ENCODE data around the gene WIZ.
A peak's percentile ranks its signal among the peaks of the same experiment; 100 is the strongest.
"Not testable (repeated sequence)": the region's sequence is repeated elsewhere in the genome, so short reads cannot be mapped to it uniquely, and the experiment has no call there.

WIZ gene

DNA sequence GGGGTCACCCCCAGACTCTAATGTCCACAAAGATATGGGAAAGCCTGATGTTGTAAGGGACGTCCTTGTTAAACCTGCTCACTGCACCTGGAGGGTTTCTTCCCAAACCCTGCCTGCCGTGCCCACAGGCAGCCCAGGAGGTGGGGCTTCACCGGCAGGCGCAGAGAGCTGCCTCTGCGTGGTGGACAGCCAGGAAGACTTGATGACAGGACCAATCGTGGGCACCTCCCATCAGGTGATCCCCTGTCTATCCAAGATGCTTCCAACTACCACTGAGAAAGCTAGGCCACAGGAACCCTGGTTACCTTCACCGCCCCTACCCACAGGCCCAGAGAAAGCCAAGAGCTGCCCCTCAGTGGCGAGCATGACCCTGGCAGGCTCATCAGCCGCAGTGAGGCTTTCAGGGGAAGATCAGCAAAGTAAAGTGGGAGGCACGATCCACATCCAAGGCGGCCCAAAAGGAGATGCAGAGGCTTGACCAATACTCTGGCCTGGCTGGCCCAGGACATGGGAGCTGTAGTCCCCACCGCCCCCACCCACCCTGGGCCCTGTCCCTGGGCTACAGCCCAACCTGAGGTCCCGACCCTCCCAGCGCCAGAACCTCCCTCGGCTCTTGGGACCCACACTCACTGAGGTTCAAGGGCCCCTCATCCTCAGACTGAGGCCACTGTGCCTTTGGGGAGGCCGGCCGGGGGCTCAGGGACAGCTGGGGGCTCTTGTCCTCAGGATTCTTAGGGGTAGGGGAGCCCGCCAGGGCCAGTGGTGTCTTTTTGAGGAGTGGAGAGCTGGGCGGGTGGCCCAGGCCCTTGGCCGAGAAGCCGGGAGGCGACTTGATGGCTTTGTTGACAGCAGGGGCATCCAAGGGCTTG is 20.6 kb downstream of the WIZ start:
- no peak for DNase-seq

- no peak for DNase-seq
Measured at GRCh38 chr19:15427991-15428471, 21.7 kb downstream of the WIZ start.

- no peak for DNase-seq
Measured at GRCh38 chr19:15427350-15427700, 22.4 kb downstream of the WIZ start.

GRCh38 chr19:15426485-15427349 is 23.0 kb downstream of the WIZ start:
- no peak for DNase-seq

DNA sequence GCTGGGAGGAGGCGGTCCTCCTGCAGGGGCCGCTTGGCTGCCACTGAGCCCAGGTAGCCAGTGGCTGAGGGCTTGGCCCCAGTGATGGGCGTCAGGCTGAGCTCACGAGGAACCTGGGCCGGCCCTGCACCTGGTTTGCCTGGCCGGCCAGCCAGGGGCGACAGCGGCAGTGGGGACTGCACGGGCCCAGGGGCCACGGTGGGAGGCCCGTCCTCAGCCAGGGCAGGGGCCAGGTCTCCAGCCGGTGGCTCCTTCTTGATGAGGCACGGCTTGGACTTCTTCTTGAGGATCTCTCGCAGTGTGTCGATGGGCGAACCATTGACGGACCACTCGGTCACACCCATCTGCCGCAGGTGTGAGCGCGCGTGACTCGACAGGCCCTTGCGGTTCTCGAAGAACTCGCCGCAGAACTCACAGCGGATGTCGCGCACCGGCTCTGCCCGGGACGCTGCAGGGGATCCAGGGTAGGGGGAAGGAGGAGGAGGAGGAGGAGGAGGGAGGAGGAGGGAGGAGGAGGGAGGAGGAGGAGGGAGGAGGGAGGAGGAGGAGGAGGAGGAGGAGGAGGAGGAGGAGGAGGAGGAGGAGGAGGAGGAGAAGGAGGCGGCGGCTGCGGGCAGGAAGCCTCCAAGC is 24.3 kb downstream of the WIZ start:
- DNase-seq = no peak

- DNase-seq = no peak
Measured at GRCh38 chr19:15424692-15425272, 25.0 kb downstream of the WIZ start.

DNA sequence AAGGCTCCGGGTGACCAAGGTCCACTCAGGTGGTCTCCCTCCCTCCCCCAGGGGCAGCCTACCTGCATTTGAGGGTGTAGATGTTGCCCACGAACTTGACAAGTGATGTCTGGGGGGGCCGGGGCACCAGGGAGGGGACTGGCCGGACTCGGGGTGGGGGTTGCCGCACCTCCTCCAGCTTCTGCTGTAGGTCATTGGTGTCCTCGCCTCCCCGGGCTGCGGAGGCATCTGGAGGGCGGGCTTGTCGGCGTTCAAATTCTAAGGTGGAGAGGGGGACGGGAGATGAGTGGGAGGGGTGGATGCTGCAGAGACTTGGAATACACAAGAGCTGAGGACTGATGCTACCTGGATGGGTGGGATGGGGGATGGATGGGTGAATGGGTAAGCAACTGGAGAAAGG is 25.6 kb downstream of the WIZ start:
- DNase-seq = no peak

DNA sequence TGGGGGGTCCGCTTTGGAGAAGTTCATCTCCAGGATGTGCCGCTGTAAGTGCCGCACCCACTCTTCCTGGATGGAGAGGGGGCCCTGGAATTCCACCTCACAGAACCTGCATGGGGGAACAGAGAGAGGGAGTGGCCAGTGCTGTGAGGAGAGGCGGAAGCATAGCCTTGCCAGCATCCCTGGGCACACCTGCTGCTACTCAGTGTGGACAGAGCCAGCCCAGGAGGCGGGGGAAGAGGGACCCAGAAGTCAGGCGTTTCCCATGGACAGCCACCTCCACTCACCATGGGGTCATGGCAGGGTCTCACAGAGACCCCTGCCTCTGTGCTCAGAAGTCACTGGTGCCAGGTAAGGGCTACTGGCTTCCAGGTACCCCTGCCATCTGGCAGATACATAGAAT is 26.6 kb downstream of the WIZ start:
- no peak for DNase-seq

DNA sequence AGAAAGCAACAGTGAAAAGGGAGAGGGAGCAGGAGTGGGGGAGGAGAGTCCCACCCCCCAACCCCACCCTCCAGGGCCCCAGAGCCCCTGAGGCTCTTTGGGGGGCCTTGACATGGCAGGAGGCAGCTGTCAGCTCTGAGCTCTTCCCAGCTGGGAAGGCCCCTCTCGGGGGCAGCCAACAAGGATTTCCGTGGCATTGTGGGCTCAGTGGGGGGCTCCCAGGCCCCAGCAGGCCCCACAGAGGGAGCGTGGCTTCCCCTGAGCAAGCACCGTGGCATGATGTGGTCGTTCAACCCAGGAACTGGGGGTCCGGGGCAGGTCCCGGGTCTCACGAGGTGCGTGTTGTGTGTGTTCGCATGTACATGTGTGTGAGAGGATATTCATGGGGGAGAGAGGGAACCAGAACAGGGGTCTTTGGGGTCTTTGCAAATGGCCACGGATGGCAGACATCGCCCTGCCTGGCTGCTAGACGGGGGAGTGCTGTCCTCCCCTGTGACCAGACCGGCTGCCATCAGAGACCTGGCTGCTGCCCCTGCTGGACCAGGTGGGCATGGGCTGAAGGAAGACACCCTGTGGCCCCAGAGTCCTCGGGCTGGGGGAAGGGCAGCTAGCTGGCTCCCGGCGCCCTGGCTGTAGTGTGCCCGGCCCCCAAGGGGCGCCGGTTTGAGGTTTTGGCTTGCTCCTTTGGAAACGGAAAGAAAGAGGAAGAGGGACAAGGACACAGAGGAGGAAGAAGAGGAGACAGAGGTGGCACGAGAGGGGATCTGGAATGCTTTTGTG is 27.3 kb downstream of the WIZ start:
- DNase-seq = no peak

GRCh38 chr19:15421721-15422260 is 28.0 kb downstream of the WIZ start:
- DNase-seq = no peak

- DNase-seq = no peak
Measured at GRCh38 chr19:15421136-15421695, 28.5 kb downstream of the WIZ start.

- DNase-seq = no peak
Measured at GRCh38 chr19:15419413-15420025, 30.2 kb downstream of the WIZ start.

DNA sequence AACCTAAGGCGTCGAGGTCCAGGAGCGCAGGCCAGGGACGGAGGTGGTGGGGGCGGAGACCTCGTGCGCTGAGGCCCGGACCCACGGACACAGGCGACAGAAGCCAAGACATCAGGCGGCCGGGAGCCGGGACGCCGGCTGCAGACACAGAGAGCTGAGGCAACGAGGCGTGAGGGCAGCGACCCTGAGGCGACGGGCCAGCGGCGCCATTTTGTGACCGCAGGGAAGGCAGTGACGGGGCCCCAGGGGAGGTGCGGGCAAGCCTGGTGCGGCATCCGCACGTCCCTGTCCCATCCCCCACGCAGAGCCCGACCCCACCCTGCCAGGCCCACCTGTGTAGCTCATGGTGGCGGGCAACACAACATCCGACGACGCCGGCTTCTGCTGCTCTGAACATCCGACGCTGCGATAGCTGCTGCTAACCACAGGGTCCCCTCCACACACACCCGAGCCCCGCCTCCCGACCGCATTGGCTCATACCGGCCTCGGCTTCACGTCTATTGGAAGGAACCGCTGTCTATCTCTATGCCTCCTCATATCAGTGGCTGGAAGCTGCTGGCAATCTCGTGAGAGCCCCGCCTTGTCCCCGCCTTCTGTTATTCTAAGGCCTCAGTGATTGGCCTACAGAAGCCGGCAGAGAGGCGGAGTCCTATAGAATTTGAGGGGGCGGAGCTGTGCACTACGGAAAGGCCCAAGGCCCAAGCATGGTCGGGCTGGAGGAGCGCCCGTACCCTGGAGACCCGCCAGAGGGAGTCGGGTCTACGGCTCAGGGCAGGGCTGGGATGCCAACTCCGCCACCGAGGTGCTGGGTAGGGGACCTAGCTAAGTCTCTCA is 31.0 kb downstream of the WIZ start, which contains the start of gene AKAP8L:
AKAP8L (minus strand) TSS at position 410 of the 834 bp plus-strand sequence; CDS start at position 345, 65 bp downstream.
- peak; percentile 99 for DNase-seq

- DNase-seq = no peak
Measured at GRCh38 chr19:15418231-15418578, 31.6 kb downstream of the WIZ start.

GRCh38 chr19:15417699-15418098 is 32.1 kb downstream of the WIZ start:
- DNase-seq = no peak

GRCh38 chr19:15412832-15413231 is 36.9 kb downstream of the WIZ start:
- DNase-seq = no peak

DNA sequence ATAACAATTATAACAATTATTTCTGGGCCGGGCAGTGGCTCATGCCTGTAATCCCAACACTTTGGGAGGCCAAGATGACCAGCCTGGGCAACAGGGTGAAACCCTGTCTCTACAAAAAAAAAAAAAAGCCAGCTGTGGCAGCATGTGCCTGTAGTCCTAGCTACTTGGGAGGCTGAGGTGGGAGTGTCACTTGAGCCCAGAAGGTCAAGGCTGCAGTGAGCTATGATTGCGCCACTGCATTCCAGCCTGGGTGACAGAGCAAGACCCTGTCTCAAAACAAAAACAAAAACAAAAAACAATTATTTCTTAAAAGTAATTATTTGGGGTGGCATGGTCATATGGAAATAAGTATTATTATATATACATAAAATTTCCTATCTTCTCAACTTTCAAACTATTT is 38.4 kb downstream of the WIZ start:
- not testable (repeated sequence) for DNase-seq

- no peak for DNase-seq
Measured at GRCh38 chr19:15404780-15405211, 45.0 kb downstream of the WIZ start.

GRCh38 chr19:15404097-15404779 is 45.5 kb downstream of the WIZ start:
- DNase-seq = no peak

Measured in activated CD4-positive, alpha-beta T cell treated with anti-CD3 and anti-CD28 coated beads, Interleukin-2, amount 50 U/mL, for 4 hours (primary cell).